Cardiac septum (tissue), 1 donor: Measurements from ENCODE around the gene AZU1. TPM values are rescaled to one million over a fixed set of nuclear protein-coding genes. Genes with fewer than 3 reads are reported as not detected.
"Not testable (repeated sequence)": the region's sequence is repeated elsewhere in the genome, so short reads cannot be mapped to it uniquely, and the experiment has no call there.

Experiments used
- DNase-seq: peaks from one replicate; pipeline ENCODE4 v3.0.0-alpha.2; 2020; ENCODE audit warnings: low spot score
- intact Hi-C: fragments of 100-400 bp; cut with DNase I; formaldehyde crosslinking; loops from one replicate; pipeline ENCODE4 v1.14.0; 2022
- total RNA-seq: library from RNA; stranded (reverse); fragmentation: NEBNext Ultra II Directional; extraction: Animal tissue kit (Norgen Biotek cat#: 25700); gene quantifications from one replicate; pipeline ENCODE4 v1.2.1, GENCODE V29; 2021
- donor health status: DM: no; HTN: no; CAD: no.

The AZU1 gene
- total RNA-seq, 1 donor from 2014 or later = 1.1 TPM

DNA sequence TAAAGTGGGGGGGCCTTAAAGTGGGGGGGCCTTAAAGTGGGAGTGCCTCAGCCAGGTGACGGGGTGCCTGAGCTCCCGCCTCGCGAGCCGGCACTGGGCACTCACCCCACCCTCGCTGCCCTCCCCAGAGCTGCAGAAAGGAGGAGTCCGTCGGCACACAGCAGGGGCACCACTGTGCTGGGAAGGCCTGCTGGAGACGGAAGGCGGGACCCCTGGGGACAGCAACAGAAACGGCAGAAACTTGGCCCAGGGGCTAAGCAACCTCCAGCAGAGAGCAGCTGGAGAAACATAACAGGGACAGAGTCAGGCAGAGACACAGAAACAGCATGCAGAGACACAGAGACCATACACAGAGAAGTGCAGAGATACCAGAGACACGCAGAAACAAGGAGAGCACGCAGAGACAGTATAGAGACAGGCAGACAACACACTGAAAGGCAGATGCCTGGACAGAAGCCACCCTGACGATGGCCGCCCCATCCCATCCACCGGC, 39.7 kb downstream of the AZU1 start:
- intact Hi-C loops = no loop called here

DNA sequence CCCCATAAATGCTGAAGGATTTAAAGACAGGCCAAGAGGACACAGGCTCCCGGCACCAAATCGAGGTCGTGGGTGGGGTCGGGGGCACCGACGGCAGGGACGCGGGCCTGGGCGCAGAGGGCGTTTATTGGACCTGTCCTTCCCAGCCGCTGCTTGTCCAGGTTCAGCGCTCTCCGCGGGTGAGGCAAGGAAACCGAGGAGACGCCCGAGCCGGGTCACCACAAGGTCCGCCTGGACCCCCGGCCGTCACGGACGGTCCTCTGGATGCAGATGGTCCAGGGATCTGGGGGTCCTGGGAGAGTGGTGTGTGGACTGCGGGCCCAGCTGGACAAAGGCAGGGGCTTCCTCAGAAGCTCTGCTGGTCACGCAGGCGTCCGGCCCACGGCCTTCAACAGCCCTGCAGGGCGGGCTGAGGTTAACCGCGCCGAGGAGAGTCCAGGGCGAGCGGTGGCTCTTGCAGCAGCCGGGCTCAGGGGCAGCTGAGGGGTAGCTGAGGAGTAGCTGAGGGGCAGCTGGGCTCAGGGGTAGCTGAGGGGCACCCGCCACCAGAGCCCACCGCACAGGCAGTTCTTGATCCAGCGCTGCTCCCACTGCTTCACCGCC, 40.3 kb downstream of the AZU1 start:
- intact Hi-C loops = no loop called here
- DNase-seq = no peak

More for the DNA sequence above, 39.7 kb downstream of the AZU1 start:
- no peak for DNase-seq

DNA sequence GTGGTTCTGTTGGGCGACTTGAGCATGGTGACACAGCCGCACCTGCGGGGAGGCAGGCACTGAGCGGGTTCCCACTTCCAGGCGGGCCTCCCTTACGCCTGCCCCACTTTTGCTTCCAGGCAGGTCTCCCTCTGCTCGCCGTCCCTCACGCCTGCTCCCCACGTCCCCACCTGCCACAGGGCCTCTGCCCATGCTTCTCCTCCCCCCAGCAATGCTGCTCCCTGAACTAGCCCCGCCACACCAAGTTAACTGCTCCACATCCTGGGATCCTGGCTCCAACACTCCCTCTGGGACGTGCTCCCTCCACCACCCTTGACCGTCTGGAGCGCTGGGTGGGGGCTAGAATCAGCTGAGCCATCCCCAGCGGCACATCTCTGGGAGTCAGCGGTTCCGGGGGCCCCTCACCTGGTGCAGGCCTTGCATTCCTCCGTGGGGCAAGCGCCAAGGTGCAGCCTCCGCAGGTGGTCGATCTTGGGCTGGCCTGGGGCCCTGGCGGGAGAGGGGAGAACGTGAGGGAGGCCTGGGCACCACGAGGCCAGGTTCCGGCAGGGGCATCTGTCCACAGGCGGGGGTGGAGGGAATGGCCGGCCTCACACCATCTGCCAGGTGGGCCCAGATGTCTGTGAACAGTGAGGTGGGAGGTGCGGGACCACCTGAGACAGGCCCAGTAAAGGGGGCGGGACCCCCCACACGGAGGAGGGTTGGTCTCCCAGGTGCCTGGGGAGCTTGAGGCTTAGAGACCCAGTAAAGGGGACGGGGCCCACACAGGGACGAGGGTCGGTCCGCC, 41.0 kb downstream of the AZU1 start:
- no peak for DNase-seq
- intact Hi-C loops = no loop called here

DNA sequence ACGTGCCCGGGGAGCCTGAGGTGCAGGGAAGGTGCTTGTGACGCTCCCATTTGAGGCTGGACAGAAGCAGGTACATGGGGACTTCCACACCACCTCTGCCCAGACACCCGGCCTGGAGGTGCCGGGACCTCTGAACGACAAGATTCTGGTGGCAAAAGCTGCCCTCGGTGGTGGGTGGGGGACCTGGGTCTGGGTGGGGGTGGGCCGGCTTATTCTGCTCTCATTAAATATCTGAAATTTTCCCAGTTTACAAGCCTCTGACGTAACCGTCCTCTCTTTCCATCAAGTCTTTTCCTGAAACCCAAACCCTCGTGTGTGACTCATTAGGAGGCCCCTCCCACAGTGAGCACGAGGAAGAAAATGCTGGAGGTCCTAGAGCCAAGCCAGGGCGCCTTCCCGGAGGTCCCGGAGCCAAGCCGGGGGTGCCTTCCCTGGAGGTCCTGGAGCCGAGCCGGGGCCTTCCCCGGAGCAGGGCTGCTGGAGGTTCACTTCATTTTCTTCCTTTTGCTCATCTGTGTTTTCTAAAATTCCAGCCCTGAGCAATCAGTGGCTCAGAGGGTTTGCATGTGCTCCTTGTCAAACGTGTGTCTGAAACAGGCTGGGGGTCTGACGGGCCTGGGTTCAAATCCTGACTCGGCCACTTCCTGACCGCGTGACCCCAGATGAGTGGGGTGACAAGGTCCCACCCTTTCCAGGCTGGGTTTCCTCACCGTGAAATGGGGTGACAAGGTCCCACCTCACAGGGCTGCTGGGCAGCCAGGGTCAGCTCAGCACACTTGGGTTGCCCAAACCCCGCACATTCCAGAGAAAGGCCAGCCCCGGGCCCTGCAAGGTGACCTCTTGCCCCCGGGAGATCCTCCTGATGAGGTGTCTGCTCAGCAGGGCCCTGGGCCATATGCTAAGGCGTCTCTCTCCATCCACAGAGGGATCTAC, 41.9 kb downstream of the AZU1 start:
- intact Hi-C loops = no loop called here
- no peak for DNase-seq

DNA sequence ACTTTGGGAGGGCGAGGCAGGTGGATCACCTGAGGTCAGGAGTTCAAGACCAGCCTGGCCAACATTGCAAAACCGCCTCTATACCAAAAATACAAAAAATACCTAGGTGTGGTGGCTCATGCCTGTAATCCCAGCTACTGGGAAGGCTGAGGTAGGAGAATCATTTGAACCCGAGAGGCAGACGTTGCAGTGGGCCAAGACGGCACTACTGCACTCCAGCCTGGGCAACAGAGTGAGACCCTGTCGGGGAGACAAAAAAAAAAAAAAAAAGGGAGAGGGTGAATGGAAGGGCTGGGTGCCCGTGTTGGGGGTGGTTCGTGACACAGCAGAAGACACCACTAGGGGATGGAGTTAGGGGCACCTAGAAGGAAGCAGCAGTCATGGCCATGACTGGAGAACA, 42.7 kb downstream of the AZU1 start:
- DNase-seq = no peak
- intact Hi-C loops = no loop called here

DNA sequence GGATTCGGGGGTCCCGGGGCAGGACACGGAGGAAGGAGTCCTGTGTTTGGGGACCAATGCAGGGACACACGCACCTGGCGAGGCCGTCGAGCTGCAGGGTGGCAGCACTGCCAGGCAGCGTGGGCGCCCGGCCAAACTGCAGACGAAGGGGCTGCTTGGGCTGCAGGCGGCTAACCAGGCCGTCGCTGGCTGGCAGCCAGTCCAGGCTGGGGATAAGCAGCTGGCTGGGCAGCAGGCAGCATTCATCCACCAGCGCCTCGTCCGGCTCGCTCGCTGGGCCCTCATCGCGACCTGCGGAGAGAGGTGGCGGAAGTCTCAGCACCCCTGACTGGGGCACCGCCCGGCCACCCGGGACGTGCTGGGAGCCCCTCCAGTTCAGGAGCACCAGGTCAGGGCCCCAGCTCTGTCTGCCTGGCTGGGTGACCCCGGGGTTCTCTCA, 43.3 kb downstream of the AZU1 start:
- intact Hi-C loops = no loop called here
- no peak for DNase-seq

DNA sequence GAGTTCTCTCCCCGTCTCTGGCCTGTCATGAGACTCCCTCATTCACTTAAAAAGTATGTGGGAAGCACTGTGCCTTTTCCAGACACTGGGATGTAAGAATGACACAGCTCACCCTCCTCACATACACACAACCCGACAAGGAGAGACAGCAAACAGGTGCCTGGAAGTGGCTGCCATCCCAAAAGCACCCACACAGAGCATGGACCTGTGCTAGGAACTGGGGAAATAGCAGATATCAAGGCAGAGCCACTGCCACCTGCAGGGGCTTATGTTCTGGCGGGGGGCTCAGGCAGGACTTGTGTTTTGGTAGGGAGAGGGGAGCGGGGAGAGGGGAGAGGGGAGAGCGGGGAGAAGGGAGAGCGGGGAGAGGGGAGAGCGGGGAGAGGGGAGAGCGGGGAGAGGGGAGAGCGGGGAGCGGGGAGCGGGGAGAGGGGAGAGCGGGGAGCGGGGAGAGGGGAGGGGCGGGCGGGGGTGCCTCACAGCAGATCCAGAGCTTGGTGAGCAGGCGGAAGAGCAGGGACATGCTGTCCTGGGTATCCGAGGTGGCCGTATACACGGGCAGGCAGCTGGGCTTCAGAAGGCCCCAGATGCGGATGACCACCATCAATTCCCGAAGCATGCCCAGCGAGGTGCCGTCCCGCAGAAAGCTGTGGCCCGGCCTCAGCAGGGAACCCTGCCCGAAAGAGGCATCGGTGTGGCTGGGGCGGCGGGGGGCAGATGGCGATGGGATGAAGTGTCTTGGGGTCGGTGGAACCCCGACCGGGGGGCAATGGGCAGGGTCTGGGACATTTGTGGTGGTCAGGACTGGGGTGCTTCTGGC, 44.0 kb downstream of the AZU1 start:
- intact Hi-C loops = no loop called here
- no peak for DNase-seq

DNA sequence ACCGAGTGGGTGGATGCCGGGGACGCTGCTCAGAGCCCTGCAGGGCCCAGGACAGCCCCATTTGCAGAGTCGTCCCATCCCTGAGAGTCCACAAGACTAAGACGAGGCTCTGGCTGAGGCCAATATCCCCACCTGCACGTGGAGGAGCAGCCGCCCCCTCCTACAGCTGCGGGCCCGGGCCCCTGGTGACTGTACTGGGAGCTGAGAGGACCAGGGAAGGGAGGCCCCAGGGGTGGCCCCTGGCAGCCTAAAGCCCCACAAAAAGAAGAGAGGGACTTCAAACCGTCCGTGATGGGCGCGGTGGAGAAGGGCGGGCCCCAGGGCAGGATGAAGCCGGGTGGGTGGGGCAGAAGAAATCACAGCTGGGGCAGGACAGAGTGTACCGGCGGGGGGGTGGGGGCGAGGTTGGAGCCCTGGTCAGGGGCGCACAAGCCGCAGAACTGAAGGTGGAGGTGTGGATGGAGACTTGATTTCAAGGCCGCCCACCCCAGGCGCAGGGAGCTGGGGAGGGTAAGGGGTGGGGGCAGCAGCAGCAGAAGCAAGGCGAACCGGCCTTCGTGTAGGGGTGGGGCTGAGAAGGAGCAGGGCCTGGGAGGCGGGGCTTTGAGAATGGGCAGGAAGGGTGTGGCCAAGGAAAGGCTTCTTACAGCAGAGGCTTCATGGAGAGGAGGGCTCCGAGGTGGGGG, 44.8 kb downstream of the AZU1 start:
- intact Hi-C loops = no loop called here
- peak; percentile 83 for DNase-seq

DNA sequence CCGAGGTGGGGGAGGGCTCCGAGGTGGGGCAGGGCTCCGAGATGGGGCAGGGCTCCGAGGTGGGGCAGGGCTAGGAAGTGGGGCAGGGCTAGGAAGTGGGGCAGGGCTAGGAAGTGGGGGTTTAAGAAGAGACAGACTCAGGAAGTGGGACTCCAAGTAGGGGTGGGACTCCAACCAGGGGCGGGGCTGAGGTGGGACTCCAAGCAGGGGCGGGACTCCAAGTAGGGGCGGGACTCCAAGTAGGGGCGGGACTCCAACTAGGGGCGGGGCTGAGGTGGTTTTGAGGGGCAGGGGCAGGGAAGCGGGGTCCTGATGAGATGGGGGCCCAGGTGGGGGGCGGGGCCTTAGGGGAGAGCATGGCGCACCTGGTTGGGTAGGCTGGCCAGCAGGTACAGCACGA, 45.4 kb downstream of the AZU1 start:
- intact Hi-C loops = no loop called here
- DNase-seq = no peak

DNA sequence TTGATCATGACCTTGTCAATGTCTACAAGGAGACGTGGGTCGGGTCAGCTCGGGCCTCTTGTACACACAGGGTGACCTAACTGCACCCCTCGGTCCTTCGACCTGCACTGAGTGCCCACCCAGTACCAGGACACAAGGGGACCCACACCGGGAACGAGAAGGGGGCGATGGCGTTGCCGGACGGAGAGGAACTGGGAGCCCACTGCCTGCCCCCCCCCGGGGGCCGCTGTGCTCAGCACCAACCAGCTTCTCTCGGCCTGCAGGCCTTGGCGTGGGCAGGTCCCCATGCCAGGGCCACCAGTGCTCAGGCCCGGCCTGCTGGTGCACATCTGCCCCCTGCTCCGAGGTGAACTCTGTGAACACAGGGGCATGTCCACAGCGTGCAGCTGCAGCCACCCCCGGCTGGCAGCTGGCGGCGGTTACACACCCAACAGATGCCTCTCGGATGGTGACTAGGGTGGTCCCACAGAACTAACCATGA, 46.0 kb downstream of the AZU1 start:
- intact Hi-C loops = no loop called here
- no peak for DNase-seq

DNA sequence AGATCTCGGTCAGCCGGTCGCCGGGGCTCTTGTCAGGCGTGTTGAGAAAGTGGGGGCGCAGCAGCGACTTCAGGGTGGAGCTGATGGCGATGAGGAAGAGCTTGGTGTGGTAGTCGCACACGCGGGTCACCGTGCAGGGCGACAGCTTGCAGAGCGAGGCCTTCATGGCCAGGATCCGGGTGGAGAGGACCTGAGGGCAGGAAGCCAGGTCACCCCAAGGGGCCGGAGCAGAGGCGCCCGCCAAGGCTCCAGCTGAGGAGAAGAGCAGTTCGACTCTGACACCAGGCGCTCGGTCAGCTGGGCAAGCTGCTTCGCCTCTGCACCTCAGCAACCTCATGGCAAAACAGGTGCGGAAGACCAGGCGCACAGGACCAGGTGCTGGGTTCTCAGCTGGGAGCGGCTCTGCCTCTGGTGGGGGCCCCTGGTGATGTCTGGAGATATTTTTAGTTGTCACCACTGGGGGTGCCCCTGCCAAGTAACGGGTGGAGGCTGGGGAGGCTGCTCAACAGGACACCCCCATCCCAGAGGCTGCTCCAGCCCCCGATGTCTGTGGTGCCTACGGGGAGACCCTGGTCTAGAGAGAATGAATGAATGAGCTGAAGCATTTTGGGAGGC, 47.7 kb downstream of the AZU1 start:
- intact Hi-C loops = no loop called here
- DNase-seq = no peak

DNA sequence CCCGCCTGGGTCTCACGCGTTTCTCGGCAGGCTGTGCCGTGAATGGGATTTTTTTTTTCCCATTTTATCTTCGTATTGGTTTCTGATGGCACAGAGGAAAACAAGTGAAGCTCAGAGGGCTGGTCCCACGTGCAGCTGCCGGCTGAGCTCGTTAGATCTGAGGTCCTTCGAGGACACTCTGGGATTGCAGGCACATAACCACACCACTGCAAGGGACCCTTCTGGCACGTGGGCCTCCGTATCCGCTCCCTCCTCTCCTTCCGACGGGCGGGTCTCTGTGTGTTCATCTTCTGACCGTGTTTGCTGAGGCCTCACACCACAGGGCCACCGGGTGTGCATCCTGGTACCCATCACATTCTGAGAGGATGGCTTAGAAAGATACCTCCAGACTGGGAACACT, 48.5 kb downstream of the AZU1 start:
- intact Hi-C loops = no loop called here
- DNase-seq = no peak

DNA sequence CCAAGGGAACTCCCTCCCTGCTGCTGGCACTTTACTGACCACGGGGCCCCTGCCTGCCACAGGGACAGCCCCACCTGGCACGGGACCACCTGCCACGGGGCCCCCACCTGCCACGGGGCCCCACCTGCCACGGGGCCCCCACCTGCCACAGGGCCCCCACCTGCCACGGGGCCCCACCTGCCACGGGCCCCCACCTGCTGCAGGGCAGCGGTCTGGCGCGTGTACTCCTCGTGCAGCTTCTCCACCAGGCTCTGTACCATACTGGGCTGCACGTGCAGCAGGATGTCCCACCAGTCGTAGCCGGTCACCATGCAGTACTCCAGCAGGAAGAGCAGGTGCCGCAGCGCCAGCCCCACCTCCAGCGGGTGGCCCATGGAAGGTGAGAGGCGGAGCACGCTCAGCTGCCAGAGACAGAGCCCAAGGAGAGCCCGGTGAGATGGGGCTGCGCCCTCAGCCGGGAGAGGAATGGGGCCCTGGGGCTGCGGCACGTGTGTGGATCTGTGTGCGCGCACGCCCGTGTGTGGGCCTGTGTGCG, 49.2 kb downstream of the AZU1 start:
- no peak for DNase-seq
- intact Hi-C loops = no loop called here

DNA sequence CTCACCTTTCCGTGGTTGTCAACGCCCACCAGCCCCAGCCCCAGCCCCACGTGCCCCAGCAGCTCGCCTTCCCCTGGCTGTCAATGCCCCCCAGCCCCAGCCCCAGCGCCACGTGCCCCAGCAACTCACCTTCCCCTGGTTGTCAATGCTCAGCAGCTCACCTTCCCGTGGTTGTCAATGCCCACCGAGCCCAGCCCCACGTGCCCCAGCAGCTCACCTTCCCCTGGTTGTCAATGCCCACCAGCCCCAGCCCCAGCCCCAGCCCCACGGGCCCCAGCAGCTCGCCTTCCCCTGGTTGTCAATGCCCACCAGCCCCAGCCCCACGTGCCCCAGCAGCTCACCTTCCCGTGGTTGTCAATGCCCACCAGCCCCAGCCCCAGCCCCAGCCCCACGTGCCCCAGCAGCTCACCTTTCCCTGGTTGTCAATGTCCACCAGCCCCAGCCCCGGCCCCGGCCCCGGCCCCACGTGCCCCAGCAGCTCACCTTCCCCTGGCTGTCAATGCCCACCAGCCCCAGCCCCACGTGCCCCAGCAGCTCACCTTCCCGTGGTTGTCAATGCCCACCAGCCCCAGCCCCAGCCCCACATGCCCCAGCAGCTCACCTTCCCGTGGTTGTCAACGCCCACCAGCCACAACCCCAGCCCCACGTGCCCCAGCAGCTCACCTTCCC, 50.5 kb downstream of the AZU1 start:
- DNase-seq, intact Hi-C loops: not testable (repeated sequence)

DNA sequence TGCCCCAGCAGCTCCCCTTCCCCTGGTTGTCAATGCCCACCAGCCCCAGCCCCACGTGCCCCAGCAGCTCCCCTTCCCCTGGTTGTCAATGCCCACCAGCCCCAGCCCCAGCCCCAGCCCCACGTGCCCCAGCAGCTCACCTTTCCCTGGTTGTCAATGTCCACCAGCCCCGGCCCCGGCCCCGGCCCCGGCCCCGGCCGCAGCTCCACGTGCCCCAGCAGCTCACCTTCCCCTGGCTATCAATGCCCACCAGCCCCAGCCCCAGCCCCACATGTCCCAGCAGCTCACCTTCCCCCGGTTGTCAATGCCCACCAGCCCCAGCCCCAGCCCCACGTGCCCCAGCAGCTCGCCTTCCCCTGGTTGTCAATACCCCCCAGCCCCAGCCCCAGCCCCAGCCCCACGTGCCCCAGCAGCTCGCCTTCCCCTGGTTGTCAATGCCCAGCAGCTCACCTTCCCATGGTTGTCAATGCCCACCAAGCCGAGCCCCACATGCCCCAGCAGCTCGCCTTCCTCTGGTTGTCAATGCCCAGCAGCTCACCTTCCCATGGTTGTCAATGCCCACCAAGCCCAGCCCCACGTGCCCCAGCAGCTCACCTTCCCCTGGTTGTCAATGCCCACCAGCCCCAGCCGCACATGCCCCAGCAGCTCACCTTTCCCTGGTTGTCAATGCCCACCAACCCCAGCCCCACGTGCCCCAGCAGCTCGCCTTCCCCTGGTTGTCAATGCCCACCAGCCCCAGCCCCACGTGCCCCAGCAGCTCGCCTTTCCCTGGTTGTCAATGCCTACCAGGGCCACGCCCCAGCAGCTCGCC, 51.3 kb downstream of the AZU1 start:
- intact Hi-C loops, DNase-seq: not testable (repeated sequence)

DNA sequence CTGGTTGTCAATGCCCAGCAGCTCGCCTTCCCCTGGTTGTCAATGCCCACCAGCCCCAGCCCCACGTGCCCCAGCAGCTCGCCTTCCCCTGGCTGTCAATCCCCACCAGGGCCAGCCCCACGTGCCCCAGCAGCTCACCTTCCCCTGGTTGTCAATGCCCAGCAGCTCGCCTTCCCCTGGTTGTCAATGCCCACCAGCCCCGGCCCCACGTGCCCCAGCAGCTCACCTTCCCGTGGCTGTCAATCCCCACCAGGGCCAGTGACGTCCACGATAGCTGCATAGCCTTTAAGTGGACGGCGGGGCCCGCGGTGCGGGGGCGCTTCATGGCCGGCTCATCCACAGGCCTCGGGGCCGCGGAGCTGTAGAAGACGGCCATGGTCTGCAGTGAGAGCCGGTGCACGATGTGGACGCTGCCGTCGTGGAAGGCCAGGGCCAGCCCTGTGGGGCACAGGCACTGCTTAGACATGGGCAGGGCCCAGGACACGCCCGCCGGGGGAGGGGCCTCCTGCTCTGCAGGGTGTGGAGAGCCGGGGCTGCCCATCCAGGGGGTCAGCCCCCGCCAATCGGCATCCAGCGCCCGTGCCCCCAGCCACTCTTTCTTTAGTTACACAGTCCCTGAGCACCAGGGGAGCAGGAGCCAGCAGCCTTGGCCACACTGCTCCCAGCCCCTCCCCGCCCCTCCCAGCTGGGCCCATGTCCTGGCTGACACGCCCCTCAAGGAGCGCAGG, 52.2 kb downstream of the AZU1 start:
- intact Hi-C loops = no loop called here

More for the DNA sequence above, 52.2 kb downstream of the AZU1 start:
- DNase-seq = no peak
